HEK293 (cell line): ENCODE measurements around the gene TSPEAR.

Source experiments
- CTCF ChIA-PET: fragments of 350-600 bp; formaldehyde crosslinking; extraction: SDS; loops from one replicate; lab custom pipeline; 2021; ENCODE audit warnings: antibody characterized with exemption; lab: Yijun Ruan, JAX
- POLR2A ChIA-PET: fragments of 300-600 bp; formaldehyde crosslinking; extraction: SDS; loops from one replicate; lab custom pipeline; 2020; ENCODE audit warnings: antibody characterized with exemption, inconsistent platforms; lab: Yijun Ruan, JAX
- H3K27ac ChIP-seq: fragments of 200-500 bp; sonication (Bioruptor generic); 2 replicates; pipeline ENCODE4 v1.5.1; 2014; ENCODE audit warnings: low read depth, low read length, control low read depth, inconsistent platforms; ENCODE audit errors: extremely low read depth
- H3K36me3 ChIP-seq, 2 experiments: fragments of 200-500 bp in 1 of 2; sonication (Bioruptor generic) in 1 of 2; 1 replicate in 1 of 2; 2 replicates in 1 of 2; pipeline ENCODE4 v1.5.1; 2014 to 2017; ENCODE audit warnings: inconsistent platforms in 2 of 2, low read length in 2 of 2; ENCODE audit not compliant: control insufficient read depth in 2 of 2, insufficient read depth in 1 of 2
- H3K4me1 ChIP-seq: fragments of 200-500 bp; sonication (Bioruptor generic); 2 replicates; pipeline ENCODE4 v1.5.1; 2014; ENCODE audit warnings: mild to moderate bottlenecking, low read length, inconsistent platforms; ENCODE audit not compliant: control insufficient read depth, insufficient read depth
- H3K4me3 ChIP-seq: 2 replicates; pipeline ENCODE4 v1.5.1; 2011; ENCODE audit warnings: low read depth, mild to moderate bottlenecking, control low read depth, low read length, moderate library complexity
- H3K9me3 ChIP-seq: fragments of 200-500 bp; sonication (Bioruptor generic); 2 replicates; pipeline ENCODE4 v1.5.1; 2014; ENCODE audit warnings: low read depth, low read length, inconsistent platforms; ENCODE audit not compliant: control insufficient read depth, insufficient read depth
- GLI4 ChIP-seq: fragments of 450-650 bp; formaldehyde crosslinking; IDR thresholded peaks from 2 replicates; pipeline ENCODE4 v1.5.1; 2016; ENCODE audit warnings: missing biosample characterization, missing genetic modification characterization
- HIC1 ChIP-seq: fragments of 450-650 bp; formaldehyde crosslinking; IDR thresholded peaks from 2 replicates; pipeline ENCODE4 v1.5.1; 2016; ENCODE audit warnings: missing biosample characterization, missing genetic modification characterization
- KLF8 ChIP-seq: fragments of 450-650 bp; formaldehyde crosslinking; IDR thresholded peaks from 2 replicates; pipeline ENCODE4 v1.5.1; 2016; ENCODE audit warnings: missing biosample characterization, missing genetic modification characterization
- WT1 ChIP-seq: fragments of 450-650 bp; formaldehyde crosslinking; IDR thresholded peaks from 2 replicates; pipeline ENCODE4 v1.5.1; 2016; ENCODE audit warnings: missing biosample characterization, missing genetic modification characterization
- ZFHX2 ChIP-seq: fragments of 450-650 bp; formaldehyde crosslinking; conservative IDR thresholded peaks from 2 replicates; pipeline ENCODE4 v1.5.1; 2016; ENCODE audit warnings: missing biosample characterization, missing genetic modification characterization
- ZNF2 ChIP-seq: fragments of 450-650 bp; formaldehyde crosslinking; IDR thresholded peaks from 2 replicates; pipeline ENCODE4 v1.5.1; 2016; ENCODE audit warnings: missing biosample characterization, missing genetic modification characterization
- ZNF214 ChIP-seq: fragments of 450-650 bp; formaldehyde crosslinking; IDR thresholded peaks from 2 replicates; pipeline ENCODE4 v1.5.1; 2017; ENCODE audit warnings: missing biosample characterization, mild to moderate bottlenecking, missing genetic modification characterization, borderline replicate concordance
- ZNF280C ChIP-seq: fragments of 450-650 bp; formaldehyde crosslinking; IDR thresholded peaks from 2 replicates; pipeline ENCODE4 v1.5.1; 2016; ENCODE audit warnings: missing biosample characterization, missing genetic modification characterization
- ZNF324 ChIP-seq: fragments of 450-650 bp; formaldehyde crosslinking; IDR thresholded peaks from 2 replicates; pipeline ENCODE4 v1.5.1; 2016; ENCODE audit warnings: missing biosample characterization, missing genetic modification characterization
- ZNF391 ChIP-seq: fragments of 450-650 bp; formaldehyde crosslinking; IDR thresholded peaks from 2 replicates; pipeline ENCODE4 v1.5.1; 2016; ENCODE audit warnings: low read depth, missing biosample characterization, missing genetic modification characterization, borderline replicate concordance
- ZNF514 ChIP-seq: fragments of 450-650 bp; formaldehyde crosslinking; IDR thresholded peaks from 2 replicates; pipeline ENCODE4 v1.5.1; 2016; ENCODE audit warnings: missing biosample characterization, missing genetic modification characterization
- ZNF530 ChIP-seq: fragments of 450-650 bp; formaldehyde crosslinking; IDR thresholded peaks from 2 replicates; pipeline ENCODE4 v1.5.1; 2016; ENCODE audit warnings: low read depth, missing biosample characterization, missing genetic modification characterization
- ZNF544 ChIP-seq: fragments of 450-650 bp; formaldehyde crosslinking; IDR thresholded peaks from 2 replicates; pipeline ENCODE4 v1.5.0; 2017; ENCODE audit warnings: missing biosample characterization, missing genetic modification characterization
- ZNF548 ChIP-seq: fragments of 450-650 bp; formaldehyde crosslinking; IDR thresholded peaks from 2 replicates; pipeline ENCODE4 v1.5.1; 2016; ENCODE audit warnings: missing biosample characterization, missing genetic modification characterization
- ZNF660 ChIP-seq: fragments of 450-650 bp; IDR thresholded peaks from 2 replicates; pipeline ENCODE4 v1.5.1; 2018; ENCODE audit warnings: missing biosample characterization, mild to moderate bottlenecking, missing genetic modification characterization
- ZNF664 ChIP-seq: fragments of 450-650 bp; formaldehyde crosslinking; IDR thresholded peaks from 2 replicates; pipeline ENCODE4 v1.5.1; 2016; ENCODE audit warnings: missing biosample characterization, missing genetic modification characterization
- ZNF701 ChIP-seq: fragments of 450-650 bp; formaldehyde crosslinking; IDR thresholded peaks from 2 replicates; pipeline ENCODE4 v1.5.1; 2016; ENCODE audit warnings: missing biosample characterization, missing genetic modification characterization
- ZNF785 ChIP-seq: fragments of 450-650 bp; formaldehyde crosslinking; IDR thresholded peaks from 2 replicates; pipeline ENCODE4 v1.5.1; 2016; ENCODE audit warnings: missing biosample characterization, missing genetic modification characterization
- TF ChIP-seq, protein P1 (sequence below): fragments of 450-650 bp; formaldehyde crosslinking; conservative IDR thresholded peaks from 2 replicates; pipeline ENCODE4 v1.5.1; 2016; ENCODE audit warnings: low read depth, missing biosample characterization, missing genetic modification characterization
- TF ChIP-seq, protein P2 (sequence below): sonication (generic); formaldehyde crosslinking; IDR thresholded peaks from 2 replicates; pipeline ENCODE4 v1.8.1; 2022; ENCODE audit warnings: mild to moderate bottlenecking, moderate library complexity, missing genetic modification reagents

Gene TSPEAR

DNA sequence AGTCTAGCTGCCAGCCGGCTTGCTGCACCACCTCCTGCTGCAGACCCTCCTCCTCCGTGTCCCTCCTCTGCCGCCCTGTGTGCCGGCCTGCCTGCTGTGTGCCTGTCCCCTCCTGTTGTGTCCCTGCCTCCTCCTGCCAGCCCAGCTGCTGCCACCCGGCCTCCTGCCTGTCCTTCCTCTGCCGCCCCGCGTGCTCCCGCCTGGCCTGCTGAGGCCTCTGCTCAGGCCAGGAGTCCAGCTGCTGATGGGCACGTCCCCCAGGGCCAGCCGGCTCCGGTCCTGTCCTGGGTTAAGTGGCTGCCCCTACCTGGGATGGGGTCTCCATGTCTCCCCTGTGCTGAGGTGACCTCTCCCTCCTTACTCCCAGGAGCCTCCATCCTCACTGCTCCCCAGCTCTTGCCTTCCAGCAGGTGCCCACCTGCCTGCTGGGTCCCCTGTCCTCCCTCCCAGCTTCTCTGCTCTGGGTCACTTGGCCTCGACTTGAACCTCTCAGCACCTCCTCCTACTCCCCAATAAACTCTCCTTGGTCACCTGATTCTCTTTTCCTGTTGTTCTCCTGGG lies 98.6 kb downstream of the TSPEAR start:
- H3K27ac ChIP-seq: no peak overlapping the region
- TF ChIP-seq ZNF785 (tag by site-specific recombination) (no peak), ZNF660 (no peak), ZNF2 (tag by site-specific recombination) (no peak), HIC1 (tag by site-specific recombination) (no peak), GLI4 (tag by site-specific recombination) (no peak), ZNF514 (tag by site-specific recombination) (no peak), ZNF280C (no peak), ZNF701 (tag by site-specific recombination) (no peak), ZNF391 (tag by site-specific recombination) (no peak), WT1 (tag by site-specific recombination) (no peak), KLF8 (tag by site-specific recombination) (no peak), ZNF530 (tag by site-specific recombination) (no peak), ZNF324 (tag by site-specific recombination) (no peak), ZFHX2 (tag by site-specific recombination) (no peak), ZNF544 (tag by site-specific recombination) (no peak), ZNF664 (tag by site-specific recombination) (no peak), ZNF548 (tag by site-specific recombination) (no peak), ZNF214 (tag by site-specific recombination) (no peak)
- TF ChIP-seq, protein P1, sequence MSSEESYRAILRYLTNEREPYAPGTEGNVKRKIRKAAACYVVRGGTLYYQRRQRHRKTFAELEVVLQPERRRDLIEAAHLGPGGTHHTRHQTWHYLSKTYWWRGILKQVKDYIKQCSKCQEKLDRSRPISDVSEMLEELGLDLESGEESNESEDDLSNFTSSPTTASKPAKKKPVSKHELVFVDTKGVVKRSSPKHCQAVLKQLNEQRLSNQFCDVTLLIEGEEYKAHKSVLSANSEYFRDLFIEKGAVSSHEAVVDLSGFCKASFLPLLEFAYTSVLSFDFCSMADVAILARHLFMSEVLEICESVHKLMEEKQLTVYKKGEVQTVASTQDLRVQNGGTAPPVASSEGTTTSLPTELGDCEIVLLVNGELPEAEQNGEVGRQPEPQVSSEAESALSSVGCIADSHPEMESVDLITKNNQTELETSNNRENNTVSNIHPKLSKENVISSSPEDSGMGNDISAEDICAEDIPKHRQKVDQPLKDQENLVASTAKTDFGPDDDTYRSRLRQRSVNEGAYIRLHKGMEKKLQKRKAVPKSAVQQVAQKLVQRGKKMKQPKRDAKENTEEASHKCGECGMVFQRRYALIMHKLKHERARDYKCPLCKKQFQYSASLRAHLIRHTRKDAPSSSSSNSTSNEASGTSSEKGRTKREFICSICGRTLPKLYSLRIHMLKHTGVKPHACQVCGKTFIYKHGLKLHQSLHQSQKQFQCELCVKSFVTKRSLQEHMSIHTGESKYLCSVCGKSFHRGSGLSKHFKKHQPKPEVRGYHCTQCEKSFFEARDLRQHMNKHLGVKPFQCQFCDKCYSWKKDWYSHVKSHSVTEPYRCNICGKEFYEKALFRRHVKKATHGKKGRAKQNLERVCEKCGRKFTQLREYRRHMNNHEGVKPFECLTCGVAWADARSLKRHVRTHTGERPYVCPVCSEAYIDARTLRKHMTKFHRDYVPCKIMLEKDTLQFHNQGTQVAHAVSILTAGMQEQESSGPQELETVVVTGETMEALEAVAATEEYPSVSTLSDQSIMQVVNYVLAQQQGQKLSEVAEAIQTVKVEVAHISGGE (tag by site-specific recombination): no peak
- TF ChIP-seq, protein P2, sequence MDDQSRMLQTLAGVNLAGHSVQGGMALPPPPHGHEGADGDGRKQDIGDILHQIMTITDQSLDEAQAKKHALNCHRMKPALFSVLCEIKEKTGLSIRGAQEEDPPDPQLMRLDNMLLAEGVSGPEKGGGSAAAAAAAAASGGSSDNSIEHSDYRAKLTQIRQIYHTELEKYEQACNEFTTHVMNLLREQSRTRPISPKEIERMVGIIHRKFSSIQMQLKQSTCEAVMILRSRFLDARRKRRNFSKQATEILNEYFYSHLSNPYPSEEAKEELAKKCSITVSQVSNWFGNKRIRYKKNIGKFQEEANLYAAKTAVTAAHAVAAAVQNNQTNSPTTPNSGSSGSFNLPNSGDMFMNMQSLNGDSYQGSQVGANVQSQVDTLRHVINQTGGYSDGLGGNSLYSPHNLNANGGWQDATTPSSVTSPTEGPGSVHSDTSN (CRISPR knock-in tag): no peak
- TF ChIP-seq, all 188 proteins: peak for 0
- Histone ChIP-seq H3K4me3 (no peak overlapping the region), H3K9me3 (no peaks in the 10 kb centered on the region), H3K4me1 (no peaks in the 10 kb centered on the region), H3K36me3 (no peaks in the 10 kb centered on the region)
- CTCF ChIA-PET: no interaction called here
- POLR2A ChIA-PET: no interaction called here
